ENCODE results near the gene UBASH3A. TPM values are rescaled to one million over a fixed set of nuclear protein-coding genes. Genes with fewer than 3 reads are reported as not detected.

Gene UBASH3A
- total and polyA plus RNA-seq, 4 donors = 0.58 to 0.88 (median 0.67) TPM

DNA sequence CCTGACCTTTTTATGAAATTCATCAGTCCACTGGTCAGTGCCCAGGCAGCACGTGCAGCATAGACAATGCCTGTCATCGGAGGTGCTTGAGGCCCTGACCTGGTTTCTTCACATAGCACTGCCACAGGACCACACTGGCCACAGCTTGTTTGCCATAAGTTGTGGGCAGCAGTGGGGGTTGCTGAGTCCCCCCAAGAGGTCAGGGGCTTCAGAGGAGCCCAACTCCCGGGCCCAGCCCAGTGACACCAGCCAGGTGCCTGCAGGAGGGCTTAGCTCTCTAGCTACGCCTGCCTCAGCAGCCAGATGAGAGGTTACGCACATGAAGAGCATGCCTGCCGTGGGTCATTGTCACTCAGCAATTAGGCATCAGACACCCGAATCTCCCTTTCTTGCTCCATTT, 41.6 kb downstream of the UBASH3A start:
- Histone ChIP-seq H3K27me3 (ENCODE audit: control insufficient read depth in 3 of 3, insufficient read depth in 3 of 3, low read length in 2 of 3) (no peaks in the 10 kb centered on the region), H3K9me3 (ENCODE audit: control insufficient read depth in 4 of 4, insufficient read depth in 3 of 4, low read length in 3 of 4) (peaks cover 0 to 3% (median 0%) of the 10 kb centered on the region in 4 donors), H3K4me1 (ENCODE audit: control insufficient read depth in 5 of 5, insufficient read depth in 5 of 5, low read length in 5 of 5) (no peaks in the 10 kb centered on the region), H3K4me3 (no peak overlapping the region), H3K27ac (ENCODE audit: low read depth in 1 of 2, low read length in 1 of 2) (no peak overlapping the region), H3K9ac (ENCODE audit: insufficient read depth in 1 of 2, low read length in 2 of 2) (no peak overlapping the region), H3K36me3 (ENCODE audit: control insufficient read depth in 4 of 4, insufficient read depth in 4 of 4, low read length in 4 of 4) (no peaks in the 10 kb centered on the region)
- ATAC-seq (ENCODE audit: insufficient read depth, low FRiP score) (no peak), DNase-seq (no peak)
- TF ChIP-seq CTCF (IDR thresholded peaks at IDR 0.05; ENCODE audit: control extremely low read depth, extremely low read depth) = no peak
- 91 to 92% methylated on average over 7 of the region's 7 CpGs for WGBS, 2 donors

GRCh38 chr21:42446531-42446930, 42.8 kb downstream of the UBASH3A start:
- ATAC-seq (ENCODE audit: insufficient read depth, low FRiP score) (no peak), DNase-seq (no peak)
- WGBS, 2 donors = 92 to 93% methylated on average over 4 of the region's 4 CpGs
- Histone ChIP-seq H3K4me3 (no peak overlapping the region), H3K4me1 (ENCODE audit: control insufficient read depth in 5 of 5, insufficient read depth in 5 of 5, low read length in 5 of 5) (no peaks in the 10 kb centered on the region), H3K27ac (ENCODE audit: low read depth in 1 of 2, low read length in 1 of 2) (no peak overlapping the region), H3K27me3 (ENCODE audit: control insufficient read depth in 3 of 3, insufficient read depth in 3 of 3, low read length in 2 of 3) (no peaks in the 10 kb centered on the region), H3K9me3 (ENCODE audit: control insufficient read depth in 4 of 4, insufficient read depth in 3 of 4, low read length in 3 of 4) (peaks cover 0 to 3% (median 0%) of the 10 kb centered on the region in 4 donors), H3K36me3 (ENCODE audit: control insufficient read depth in 4 of 4, insufficient read depth in 4 of 4, low read length in 4 of 4) (no peaks in the 10 kb centered on the region), H3K9ac (ENCODE audit: insufficient read depth in 1 of 2, low read length in 2 of 2) (no peak overlapping the region)
- TF ChIP-seq CTCF (IDR thresholded peaks at IDR 0.05; ENCODE audit: control extremely low read depth, extremely low read depth) = no peak

DNA sequence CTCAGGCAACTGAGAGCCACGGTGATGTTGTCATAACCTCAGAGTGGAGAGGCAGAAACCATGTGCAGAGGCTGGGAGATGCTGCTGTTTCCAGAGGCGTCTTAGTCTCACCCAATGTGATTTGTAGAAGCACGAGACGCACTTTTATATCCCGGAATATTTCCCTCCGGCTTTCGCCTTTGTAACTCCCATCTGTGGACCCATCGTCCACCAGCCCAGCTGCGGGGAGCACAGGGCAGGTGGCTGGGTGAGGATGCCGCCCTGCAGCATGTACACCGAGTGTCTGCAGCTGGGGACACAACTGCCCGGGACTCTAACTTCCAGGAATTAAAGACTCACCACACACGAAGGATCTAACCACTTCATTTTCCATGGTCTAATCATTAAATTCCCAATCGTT, 43.5 kb downstream of the UBASH3A start:
- 80 to 84% methylated on average over 14 of the region's 14 CpGs for WGBS, 2 donors
- H3K4me3 ChIP-seq = no peak overlapping the region

More for the DNA sequence above, 43.5 kb downstream of the UBASH3A start:
- Histone ChIP-seq H3K36me3 (ENCODE audit: control insufficient read depth in 4 of 4, insufficient read depth in 4 of 4, low read length in 4 of 4) (no peaks in the 10 kb centered on the region), H3K9ac (ENCODE audit: insufficient read depth in 1 of 2, low read length in 2 of 2) (no peak overlapping the region), H3K27me3 (ENCODE audit: control insufficient read depth in 3 of 3, insufficient read depth in 3 of 3, low read length in 2 of 3) (no peaks in the 10 kb centered on the region), H3K9me3 (ENCODE audit: control insufficient read depth in 4 of 4, insufficient read depth in 3 of 4, low read length in 3 of 4) (peaks cover 0 to 3% (median 0%) of the 10 kb centered on the region in 4 donors), H3K27ac (ENCODE audit: low read depth in 1 of 2, low read length in 1 of 2) (no peak overlapping the region), H3K4me1 (ENCODE audit: control insufficient read depth in 5 of 5, insufficient read depth in 5 of 5, low read length in 5 of 5) (no peaks in the 10 kb centered on the region)
- no peak for DNase-seq
- TF ChIP-seq CTCF (IDR thresholded peaks at IDR 0.05; ENCODE audit: control extremely low read depth, extremely low read depth) = no peak
- no peak for ATAC-seq (ENCODE audit: insufficient read depth, low FRiP score)
